ENCODE results near the gene EMILIN2. TPM values are rescaled to one million over a fixed set of nuclear protein-coding genes. Genes with fewer than 3 reads are reported as not detected.
A peak's percentile ranks its signal among the peaks of the same experiment; 100 is the strongest.
"Not testable (repeated sequence)": the region's sequence is repeated elsewhere in the genome, so short reads cannot be mapped to it uniquely, and the experiment has no call there.

The EMILIN2 gene
- total RNA-seq (1 to 10 TPM; 6.4 to 8.4 (median 7.3) TPM), polyA plus RNA-seq (3.8 TPM)
- long read RNA-seq, donor 1, full-length matches to known transcripts = 10 of 19 reads
- long read RNA-seq, donor 1, partial matches to known transcripts = 2 of 19 reads
- long read RNA-seq, donor 1, other reads (novel, unspliced or antisense) = 7 of 19 reads
- long read RNA-seq, donor 2, full-length matches to known transcripts = 2 of 5 reads
- long read RNA-seq, donor 2, partial matches to known transcripts = 2 of 5 reads
- long read RNA-seq, donor 2, other reads (novel, unspliced or antisense) = 1 of 5 reads
- long read RNA-seq, donor 3, partial matches to known transcripts = 0 of 8 reads
- long read RNA-seq, donor 3, other reads (novel, unspliced or antisense) = 8 of 8 reads
- long read RNA-seq, donor 4, full-length matches to known transcripts = 4 of 7 reads
- long read RNA-seq, donor 4, partial matches to known transcripts = 3 of 7 reads
- long read RNA-seq, donor 4, other reads (novel, unspliced or antisense) = 0 of 7 reads

- no peaks in the 10 kb centered on the region for H3K4me1 ChIP-seq (ENCODE audit: control insufficient read depth, insufficient read depth, low read length)
- DNase-seq (peak; percentile 82 to 91 (median 90)), ATAC-seq (peak; percentile 61 to 67)
- no peaks in the 10 kb centered on the region for H3K27me3 ChIP-seq (ENCODE audit: control insufficient read depth, insufficient read depth)
- intact Hi-C loops (cut with DNase I) = no loop called here
- under 1% methylated on average over 80 of the region's 80 CpGs for WGBS
- H3K9me3 ChIP-seq (ENCODE audit: control insufficient read depth, low read length) = no peaks in the 10 kb centered on the region
- no peak within 1 kb of the TSS for H3K27ac ChIP-seq (ENCODE audit: low read length)
- H3K4me3 ChIP-seq (ENCODE audit: low read length) = peak within 1 kb of the TSS; percentile 51
Measured at GRCh38 chr18:2846636-2847316, at the start of gene EMILIN2. Gene EMILIN2 (plus strand): TSS chr18:2847006. CDS start chr18:2847189, 183 bp downstream.

GRCh38 chr18:2797951-2798350 is 48.9 kb upstream of the EMILIN2 start:
- Histone ChIP-seq H3K4me1 (ENCODE audit: control insufficient read depth, insufficient read depth, low read length) (no peaks in the 10 kb centered on the region), H3K27ac (ENCODE audit: low read length) (no peak overlapping the region), H3K4me3 (ENCODE audit: low read length) (no peak overlapping the region), H3K27me3 (ENCODE audit: control insufficient read depth, insufficient read depth) (no peaks in the 10 kb centered on the region), H3K9me3 (ENCODE audit: control insufficient read depth, low read length) (no peaks in the 10 kb centered on the region)
- no peak for DNase-seq
- ATAC-seq = no peak
- intact Hi-C loops (cut with DNase I) = loop anchor here in 1 of 4 donors (10.0 kb wide), 1 partner anchor 117 kb away; no protein-coding TSS in a partner anchor
- WGBS = 92% methylated on average over 1 of the region's 1 CpG

- Histone ChIP-seq H3K27me3 (ENCODE audit: control insufficient read depth, insufficient read depth) (no peaks in the 10 kb centered on the region), H3K4me1 (ENCODE audit: control insufficient read depth, insufficient read depth, low read length) (no peaks in the 10 kb centered on the region), H3K4me3 (ENCODE audit: low read length) (no peak overlapping the region), H3K9me3 (ENCODE audit: control insufficient read depth, low read length) (no peaks in the 10 kb centered on the region), H3K27ac (ENCODE audit: low read length) (no peak overlapping the region)
- WGBS = 97% methylated on average over 2 of the region's 2 CpGs
- intact Hi-C loops (cut with DNase I) = loop anchor here in 1 of 4 donors (10.0 kb wide), 1 partner anchor 115 kb away; no protein-coding TSS in a partner anchor
- DNase-seq (no peak), ATAC-seq (no peak)
Measured at GRCh38 chr18:2799369-2799768, 47.4 kb upstream of the EMILIN2 start.

- H3K27me3 ChIP-seq (ENCODE audit: control insufficient read depth, insufficient read depth) = no peaks in the 10 kb centered on the region
- H3K4me3 ChIP-seq (ENCODE audit: low read length) = no peak overlapping the region
- DNase-seq (no peak), ATAC-seq (no peak)
- intact Hi-C loops (cut with DNase I) = loop anchor here in 1 of 4 donors (10.0 kb wide), 1 partner anchor 99 kb away; no protein-coding TSS in a partner anchor
- H3K9me3 ChIP-seq (ENCODE audit: control insufficient read depth, low read length) = no peaks in the 10 kb centered on the region
- H3K27ac ChIP-seq (ENCODE audit: low read length) = no peak overlapping the region
- 94% methylated on average over 8 of the region's 8 CpGs for WGBS
- H3K4me1 ChIP-seq (ENCODE audit: control insufficient read depth, insufficient read depth, low read length) = no peaks in the 10 kb centered on the region
Measured at GRCh38 chr18:2805970-2806943, 40.5 kb upstream of the EMILIN2 start.

GRCh38 chr18:2808640-2809039 is 38.2 kb upstream of the EMILIN2 start:
- not testable (repeated sequence) for H3K27me3 ChIP-seq (ENCODE audit: control insufficient read depth, insufficient read depth); H3K4me1 ChIP-seq (ENCODE audit: control insufficient read depth, insufficient read depth, low read length); H3K27ac ChIP-seq (ENCODE audit: low read length); DNase-seq; H3K4me3 ChIP-seq (ENCODE audit: low read length); H3K9me3 ChIP-seq (ENCODE audit: control insufficient read depth, low read length); ATAC-seq
- intact Hi-C loops (cut with DNase I) = loop anchor here in 1 of 4 donors (10.0 kb wide), 1 partner anchor 96 kb away; no protein-coding TSS in a partner anchor
- 80% methylated on average over 2 of the region's 2 CpGs for WGBS

- H3K4me1 ChIP-seq (ENCODE audit: control insufficient read depth, insufficient read depth, low read length); ATAC-seq: not testable (repeated sequence)
- 81% methylated on average over 6 of the region's 6 CpGs for WGBS
Measured at GRCh38 chr18:2809666-2810183, 37.1 kb upstream of the EMILIN2 start.

GRCh38 chr18:2811416-2811815 is 35.4 kb upstream of the EMILIN2 start:
- 99% methylated on average over 1 of the region's 1 CpG for WGBS
- no peaks in the 10 kb centered on the region for H3K27me3 ChIP-seq (ENCODE audit: control insufficient read depth, insufficient read depth)
- ATAC-seq (no peak), DNase-seq (no peak)
- no peak overlapping the region for H3K27ac ChIP-seq (ENCODE audit: low read length)
- H3K4me3 ChIP-seq (ENCODE audit: low read length) = no peak overlapping the region
- intact Hi-C loops (cut with DNase I) = no loop called here
- H3K4me1 ChIP-seq (ENCODE audit: control insufficient read depth, insufficient read depth, low read length) = no peaks in the 10 kb centered on the region
- no peaks in the 10 kb centered on the region for H3K9me3 ChIP-seq (ENCODE audit: control insufficient read depth, low read length)

More at GRCh38 chr18:2809666-2810183, 37.1 kb upstream of the EMILIN2 start:
- H3K27ac ChIP-seq (ENCODE audit: low read length); DNase-seq; H3K9me3 ChIP-seq (ENCODE audit: control insufficient read depth, low read length); H3K27me3 ChIP-seq (ENCODE audit: control insufficient read depth, insufficient read depth); H3K4me3 ChIP-seq (ENCODE audit: low read length): not testable (repeated sequence)
- intact Hi-C loops (cut with DNase I) = loop anchor here in 1 of 4 donors (10.0 kb wide), 1 partner anchor 95 kb away; no protein-coding TSS in a partner anchor

- intact Hi-C loops (cut with DNase I) = no loop called here
- Histone ChIP-seq H3K9me3 (ENCODE audit: control insufficient read depth, low read length) (no peaks in the 10 kb centered on the region), H3K4me3 (ENCODE audit: low read length) (no peak overlapping the region), H3K4me1 (ENCODE audit: control insufficient read depth, insufficient read depth, low read length) (no peaks in the 10 kb centered on the region), H3K27ac (ENCODE audit: low read length) (no peak overlapping the region), H3K27me3 (ENCODE audit: control insufficient read depth, insufficient read depth) (no peaks in the 10 kb centered on the region)
- WGBS = 97% methylated on average over 2 of the region's 2 CpGs
- ATAC-seq = no peak
- no peak for DNase-seq
Measured at GRCh38 chr18:2814928-2815327, 31.9 kb upstream of the EMILIN2 start.

- no peak overlapping the region for H3K4me3 ChIP-seq (ENCODE audit: low read length)
- H3K27me3 ChIP-seq (ENCODE audit: control insufficient read depth, insufficient read depth) = no peaks in the 10 kb centered on the region
- no peaks in the 10 kb centered on the region for H3K4me1 ChIP-seq (ENCODE audit: control insufficient read depth, insufficient read depth, low read length)
- H3K27ac ChIP-seq (ENCODE audit: low read length) = no peak overlapping the region
- ATAC-seq = no peak
- no peaks in the 10 kb centered on the region for H3K9me3 ChIP-seq (ENCODE audit: control insufficient read depth, low read length)
- intact Hi-C loops (cut with DNase I) = no loop called here
- DNase-seq = no peak
Measured at GRCh38 chr18:2818281-2818680, 28.5 kb upstream of the EMILIN2 start.

- no peak for DNase-seq
- no peak overlapping the region for H3K27ac ChIP-seq (ENCODE audit: low read length)
- H3K4me3 ChIP-seq (ENCODE audit: low read length) = no peak overlapping the region
- H3K9me3 ChIP-seq (ENCODE audit: control insufficient read depth, low read length) = no peaks in the 10 kb centered on the region
- intact Hi-C loops (cut with DNase I) = no loop called here
- WGBS = 100% methylated on average over 2 of the region's 2 CpGs
- no peak for ATAC-seq
- H3K4me1 ChIP-seq (ENCODE audit: control insufficient read depth, insufficient read depth, low read length) = peaks cover 2% of the 10 kb centered on the region
- no peaks in the 10 kb centered on the region for H3K27me3 ChIP-seq (ENCODE audit: control insufficient read depth, insufficient read depth)
Measured at GRCh38 chr18:2821695-2822094, 25.1 kb upstream of the EMILIN2 start.
